NAMALWA (cell line): ENCODE measurements around the gene TMEM145.

Experiments used
- DNase-seq: peaks from one replicate; pipeline ENCODE4 v3.0.0-alpha.2; 2015; ENCODE audit warnings: low spot score

Gene TMEM145

DNA sequence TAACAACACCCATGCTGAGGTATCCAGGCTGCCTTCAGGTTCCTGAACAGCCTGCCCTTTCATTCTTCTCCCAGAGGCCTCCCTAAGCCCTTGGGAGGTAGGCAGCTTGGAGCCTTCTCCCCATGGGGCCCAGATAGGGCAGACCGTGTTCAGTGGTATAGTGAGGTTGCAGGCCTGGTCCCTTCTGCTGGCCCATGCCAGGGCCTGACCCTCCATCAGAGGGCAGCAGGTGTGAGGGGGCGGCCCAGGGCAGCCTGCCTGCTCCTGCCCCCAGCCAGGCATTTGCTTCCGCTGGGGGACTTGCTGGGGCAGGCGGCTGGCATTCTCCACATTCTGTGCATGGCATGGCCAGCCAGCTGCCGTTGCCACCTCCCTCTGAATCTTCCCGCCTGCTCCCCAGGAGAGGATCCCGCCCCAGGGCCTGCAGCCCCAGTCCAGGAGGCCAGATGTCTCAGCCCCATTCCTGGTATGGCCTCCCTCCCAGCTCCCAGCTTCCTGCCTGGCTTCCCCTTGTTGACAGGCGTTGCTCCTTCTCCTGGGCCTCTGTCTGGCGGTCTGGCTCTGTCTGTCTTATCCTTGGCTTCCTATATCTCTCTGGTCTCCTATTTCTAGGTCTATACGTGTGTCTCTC is 35.2 kb upstream of the TMEM145 start:
- no peak for DNase-seq

DNA sequence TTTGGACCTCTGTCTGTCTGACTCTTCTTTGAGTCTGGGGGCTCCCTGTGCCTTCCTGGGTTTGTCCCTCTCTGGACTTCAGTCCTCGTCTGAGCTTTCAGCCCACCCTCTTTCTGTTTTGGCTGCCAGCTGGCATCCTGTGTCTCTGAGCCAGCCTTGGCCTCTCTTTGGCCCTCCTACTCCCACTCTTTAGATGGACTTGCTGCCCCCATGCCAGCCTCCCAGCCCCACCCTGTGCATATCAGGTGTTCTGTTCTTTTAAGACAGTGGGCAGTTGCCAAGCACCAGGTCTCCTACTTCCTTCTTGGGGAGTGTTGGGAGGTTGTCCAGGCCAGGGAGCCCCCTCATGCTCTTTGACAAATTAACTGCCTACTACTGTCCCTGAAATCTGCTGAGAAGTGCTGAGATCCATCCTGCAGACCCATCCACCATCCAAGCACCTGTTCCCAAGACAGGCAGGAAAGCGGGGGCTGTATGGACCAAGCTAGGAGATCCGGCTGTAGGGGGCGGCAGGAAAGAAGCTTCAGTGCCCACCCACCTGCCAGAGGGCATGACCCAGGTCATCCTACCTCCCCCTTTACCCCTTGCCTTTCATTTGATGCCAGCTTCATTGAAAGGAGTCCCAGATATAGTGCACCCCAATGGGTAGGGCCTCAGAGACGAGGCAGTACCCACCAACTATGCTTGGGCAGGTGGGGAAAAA is 34.5 kb upstream of the TMEM145 start:
- no peak for DNase-seq

DNA sequence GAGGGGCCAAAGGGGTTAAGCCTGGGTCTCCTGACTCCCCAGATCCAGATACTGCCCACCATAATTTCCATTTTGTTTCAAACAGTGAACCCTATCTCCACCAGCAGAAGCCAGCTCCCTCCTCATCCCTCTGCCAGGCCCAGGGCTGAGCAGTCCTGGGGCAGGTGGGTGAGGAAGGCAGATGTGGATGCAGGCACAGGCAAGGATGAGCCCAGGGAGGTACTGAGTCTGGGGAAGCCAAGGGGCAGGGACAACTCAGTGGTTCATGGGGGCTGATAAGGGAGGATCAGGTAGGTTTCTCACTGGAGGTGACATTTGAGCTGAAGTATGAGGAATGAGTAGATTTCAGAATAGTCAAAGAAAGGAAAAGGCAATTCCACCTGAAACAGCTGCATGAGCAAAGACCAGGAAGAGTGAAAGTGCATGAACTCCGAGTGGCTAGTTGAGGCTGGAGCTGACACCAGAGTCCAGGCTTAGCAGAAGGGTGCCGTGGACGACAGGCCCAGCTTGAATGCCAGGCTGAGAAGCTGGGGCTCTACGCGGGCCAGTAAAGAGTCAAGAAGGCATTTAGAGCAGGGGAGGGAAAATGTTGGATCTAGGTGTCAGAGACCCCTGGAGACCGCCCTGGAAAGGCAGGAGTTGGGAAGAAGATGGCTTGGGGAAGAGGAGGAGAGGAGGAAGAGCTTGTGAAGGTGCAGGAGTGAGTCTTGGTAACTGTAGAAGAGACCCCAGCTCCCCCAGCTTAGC is 33.8 kb upstream of the TMEM145 start:
- no peak for DNase-seq

DNA sequence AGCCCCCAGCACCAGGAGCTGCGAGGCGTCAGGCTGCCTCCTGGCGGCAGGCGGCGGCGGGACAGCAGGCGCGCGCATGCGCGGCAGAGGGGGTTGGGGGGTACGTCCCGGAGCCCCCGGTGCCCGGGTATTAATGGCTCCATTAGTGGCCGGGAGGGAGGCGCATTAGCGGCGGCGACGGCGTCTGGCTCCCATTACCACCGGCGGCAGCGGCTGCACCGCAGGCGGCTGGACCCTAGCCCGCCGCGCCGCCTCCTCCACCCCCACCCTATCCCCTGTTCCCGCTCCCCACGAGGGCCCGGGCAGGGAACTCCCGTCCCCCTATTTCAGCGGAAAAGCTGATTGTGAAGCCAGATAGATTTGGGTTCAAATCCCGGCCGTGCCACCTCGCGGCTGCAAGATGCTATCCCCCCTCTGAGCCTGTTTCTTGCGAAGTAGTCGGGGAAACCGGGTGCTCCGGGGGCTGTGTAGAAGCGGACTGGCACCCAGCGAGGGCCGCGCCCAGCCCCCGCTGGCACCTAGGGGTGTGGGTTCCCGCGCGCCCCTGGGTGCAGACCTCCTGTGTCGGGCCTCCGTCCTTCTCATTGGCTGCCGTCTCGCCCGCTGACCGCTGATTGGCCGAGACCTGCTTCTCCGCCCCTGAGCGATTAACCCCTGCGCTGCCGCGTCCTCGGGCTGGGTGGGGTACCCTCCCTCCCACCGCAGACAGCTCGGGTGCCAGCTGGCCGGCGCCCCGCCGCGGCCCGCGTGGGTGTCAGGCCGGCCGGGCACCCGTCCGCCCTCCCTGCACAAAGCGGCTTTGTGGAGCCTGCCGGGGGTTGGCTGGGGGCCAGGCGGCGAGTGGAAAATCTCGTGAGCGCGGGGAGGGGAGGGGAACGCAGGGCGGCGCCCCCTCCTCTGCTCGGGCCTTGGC is 33.0 kb upstream of the TMEM145 start:
- peak; percentile 95 for DNase-seq

GRCh38 chr19:42280815-42281145 is 32.3 kb upstream of the TMEM145 start:
- no peak for DNase-seq

DNA sequence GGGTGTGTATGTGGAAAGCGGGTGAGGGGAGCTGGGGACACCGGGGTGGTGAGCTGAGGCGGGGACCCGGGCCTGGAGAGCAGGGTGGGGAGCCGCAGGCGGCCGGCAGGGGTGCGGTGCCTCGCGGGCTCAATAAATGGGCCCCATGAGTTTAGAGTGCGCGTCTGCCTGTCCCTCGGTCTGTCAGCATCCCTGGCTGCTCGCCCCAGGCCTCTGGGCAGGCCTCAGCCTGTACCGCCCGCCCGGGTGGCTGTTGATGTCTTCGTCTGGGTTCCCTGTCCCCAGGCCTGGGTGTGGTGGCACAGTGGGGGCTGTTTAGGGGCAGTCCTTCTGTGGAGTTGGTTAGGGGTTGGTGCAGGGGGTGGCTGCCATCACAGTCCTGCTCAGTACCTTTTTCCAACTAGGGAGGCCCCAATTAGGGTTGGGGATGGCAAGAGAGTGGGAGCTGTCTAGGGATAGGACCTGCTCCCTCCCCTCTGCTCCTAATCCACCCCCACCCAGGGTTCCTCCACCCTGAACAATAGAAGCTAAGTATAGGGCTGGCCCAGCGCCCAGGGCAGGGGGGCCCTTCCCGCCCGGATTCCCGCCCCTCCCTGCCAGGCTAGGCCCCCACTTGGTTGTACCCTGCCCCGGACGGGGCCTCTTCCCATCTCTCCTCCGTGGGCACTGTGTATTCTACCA is 31.8 kb upstream of the TMEM145 start:
- peak; percentile 58 for DNase-seq

- DNase-seq, result peak; percentile 43
Observed at GRCh38 chr19:42281827-42282762, 31.0 kb upstream of the TMEM145 start.

- no peak for DNase-seq
Observed at GRCh38 chr19:42282819-42283187, 30.3 kb upstream of the TMEM145 start.

- peak; percentile 95 for DNase-seq
Observed at GRCh38 chr19:42283188-42284065, 29.7 kb upstream of the TMEM145 start.

GRCh38 chr19:42284066-42284501 is 29.0 kb upstream of the TMEM145 start:
- DNase-seq, result peak; percentile 78

DNA sequence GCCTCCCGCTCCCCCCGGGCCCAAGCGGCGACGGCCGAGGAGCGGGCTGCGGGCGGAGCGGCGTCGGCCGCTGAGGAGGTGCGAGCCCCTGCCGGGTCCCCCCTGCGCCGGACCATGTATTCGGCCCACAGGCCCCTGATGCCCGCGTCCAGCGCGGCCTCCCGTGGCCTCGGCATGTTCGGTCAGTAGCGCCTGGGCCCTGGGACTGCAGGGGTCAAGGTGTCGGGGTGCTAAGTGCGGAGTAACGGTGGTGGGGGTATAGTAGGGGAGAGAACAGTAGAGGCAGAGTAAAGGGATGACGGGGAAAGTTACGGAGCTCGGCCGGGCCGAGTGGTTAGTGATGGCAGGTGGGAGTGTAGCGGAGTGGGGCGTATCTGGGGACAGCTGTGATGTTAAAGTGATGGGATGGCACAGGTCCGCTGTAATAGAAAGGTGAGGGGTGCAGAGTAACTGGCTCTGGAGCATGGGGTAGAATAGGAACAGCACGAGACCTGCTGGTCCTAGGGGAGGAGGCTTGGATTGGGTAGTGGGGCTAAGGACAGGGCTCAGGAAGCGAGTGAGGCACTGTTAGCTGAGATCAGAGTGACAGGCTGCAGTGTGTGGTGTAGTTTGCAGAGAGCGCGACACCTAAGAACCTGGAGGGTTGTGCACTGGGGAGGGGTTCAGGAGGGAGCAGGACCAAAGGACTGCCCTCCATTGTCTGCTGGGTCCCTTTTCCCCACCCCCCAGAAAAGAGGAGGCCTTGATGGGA is 28.3 kb upstream of the TMEM145 start:
- DNase-seq, result peak; percentile 70

GRCh38 chr19:42285541-42285941 is 27.6 kb upstream of the TMEM145 start:
- DNase-seq, result peak; percentile 49

GRCh38 chr19:42285988-42286348 is 27.1 kb upstream of the TMEM145 start:
- DNase-seq, result no peak

GRCh38 chr19:42286349-42287016 is 26.6 kb upstream of the TMEM145 start:
- DNase-seq, result no peak

DNA sequence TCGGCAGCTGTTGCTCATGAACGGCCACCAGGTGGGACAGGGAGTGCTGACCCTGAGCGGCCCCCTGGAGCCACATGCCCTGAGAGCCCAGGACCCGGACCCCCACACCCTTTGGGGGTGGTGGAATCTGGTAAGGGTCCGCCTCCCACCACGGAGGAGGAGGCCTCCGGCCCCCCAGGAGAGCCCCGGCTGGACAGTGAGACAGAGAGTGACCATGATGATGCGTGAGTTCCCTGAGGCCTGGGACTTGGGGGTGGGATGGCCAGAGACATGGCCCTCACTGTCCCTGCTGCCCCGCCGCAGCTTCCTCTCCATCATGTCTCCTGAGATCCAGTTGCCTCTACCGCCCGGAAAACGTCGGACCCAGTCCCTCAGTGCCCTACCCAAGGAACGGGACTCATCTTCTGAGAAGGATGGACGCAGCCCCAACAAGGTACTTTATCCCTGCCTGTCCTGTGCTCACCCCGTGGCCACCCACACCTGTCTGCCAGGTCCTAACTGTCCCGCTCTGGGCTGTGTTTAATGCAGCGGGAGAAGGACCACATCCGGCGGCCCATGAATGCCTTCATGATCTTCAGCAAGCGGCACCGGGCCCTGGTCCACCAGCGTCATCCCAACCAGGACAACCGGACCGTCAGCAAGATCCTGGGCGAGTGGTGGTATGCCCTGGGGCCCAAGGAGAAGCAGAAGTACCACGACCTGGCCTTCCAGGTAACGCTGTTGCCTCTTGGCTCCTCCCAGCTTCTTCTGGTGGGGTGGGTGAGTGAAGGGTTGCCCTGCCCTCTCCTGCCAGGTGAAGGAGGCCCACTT is 25.9 kb upstream of the TMEM145 start:
- DNase-seq, result no peak

GRCh38 chr19:42287827-42288107 is 25.3 kb upstream of the TMEM145 start:
- DNase-seq, result no peak

DNA sequence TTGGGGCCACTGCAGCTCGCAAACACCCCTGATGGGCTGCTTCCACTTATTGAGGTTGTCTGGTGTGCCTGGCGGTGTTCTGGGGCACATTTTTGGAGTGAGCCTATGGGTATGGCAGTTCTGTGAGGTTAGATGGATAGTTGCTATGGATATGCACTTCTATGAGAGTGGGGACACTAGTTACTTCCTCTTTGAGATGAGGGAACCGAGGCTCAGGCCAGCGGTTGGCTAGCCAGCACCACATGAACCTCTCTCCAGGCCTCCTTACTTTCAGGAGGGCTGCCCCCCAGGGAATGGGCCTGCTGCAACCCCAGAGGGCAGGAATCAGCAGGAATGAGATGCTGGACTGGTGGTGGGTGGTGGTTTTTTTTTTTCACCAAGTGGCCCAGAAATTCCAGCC is 24.7 kb upstream of the TMEM145 start:
- no peak for DNase-seq
